T-helper 2 cell treated with Interferon-gamma antibody and Interleukin-4, amounts not matched to agents 100 ng/mL and 5 ng/mL, for 36 hours (primary cell): ENCODE data around the gene COLEC11. TPM values are rescaled to one million over a fixed set of nuclear protein-coding genes. Genes with fewer than 3 reads are reported as not detected.
"Not testable (repeated sequence)": the region's sequence is repeated elsewhere in the genome, so short reads cannot be mapped to it uniquely, and the experiment has no call there.

ENCODE experiments used
- intact Hi-C: fragments of 100-400 bp; cut with micrococcal nuclease; formaldehyde crosslinking; loops from one replicate; pipeline ENCODE4 v1.15.1; 2023
- total RNA-seq: library from RNA; stranded (reverse); gene quantifications from 2 replicates; pipeline ENCODE4 v1.2.3, GENCODE V29; 2022

Gene COLEC11
- total RNA-seq, 1 donor from 2014 or later: 0.27 TPM

DNA sequence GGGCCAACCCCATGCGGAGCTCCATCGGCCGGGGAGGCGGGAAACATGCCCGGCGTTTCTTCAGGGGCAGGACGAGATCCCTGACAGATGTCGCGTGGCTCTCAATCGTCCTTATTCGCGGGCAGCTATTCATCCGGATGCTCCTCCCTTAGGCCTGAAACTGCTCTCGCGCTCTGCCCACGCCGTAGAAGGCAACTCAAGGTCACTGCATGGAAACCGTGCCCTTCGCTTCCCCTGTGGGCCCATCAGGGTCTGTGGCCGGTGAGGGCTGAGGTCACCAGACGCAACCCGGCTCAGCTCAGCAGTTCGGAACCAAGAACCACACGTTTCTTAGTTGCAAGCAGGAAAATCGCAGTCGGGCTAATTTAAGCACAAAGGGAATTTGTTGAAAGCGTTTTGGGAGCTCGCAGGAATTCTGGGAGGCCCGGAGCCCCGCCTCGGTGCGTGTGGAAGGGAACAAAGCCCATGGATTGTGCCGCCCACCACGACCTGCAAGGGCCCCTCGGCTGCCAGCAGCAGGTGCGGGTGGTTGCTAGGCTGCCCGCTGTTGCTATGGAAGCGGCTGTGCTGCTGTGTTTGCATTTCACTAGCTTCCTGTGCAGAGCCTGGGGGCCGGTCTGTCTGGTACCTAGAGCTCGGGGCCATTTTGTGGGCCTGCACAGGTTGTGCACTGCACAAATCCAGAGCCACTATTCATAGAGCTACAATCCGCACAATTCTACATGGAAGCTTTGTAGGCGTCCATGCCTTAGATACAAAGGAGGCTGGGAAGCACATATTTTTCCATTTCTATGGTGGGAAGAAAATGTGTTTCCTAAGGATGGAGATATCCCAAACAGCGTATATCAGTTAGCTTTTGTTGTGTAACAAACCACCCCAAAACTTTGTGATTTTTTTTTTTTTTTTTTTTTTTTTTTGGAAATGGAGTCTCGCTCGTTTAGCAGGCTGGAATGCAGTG, 57.1 kb downstream of the COLEC11 start:
- intact Hi-C loops: loop anchor here (1.0 to 5.0 kb wide), 7 partner anchors 45 to 275 kb away; partner anchors contain the start of genes ADI1, EIPR1, RNASEH1 and RPS7

DNA sequence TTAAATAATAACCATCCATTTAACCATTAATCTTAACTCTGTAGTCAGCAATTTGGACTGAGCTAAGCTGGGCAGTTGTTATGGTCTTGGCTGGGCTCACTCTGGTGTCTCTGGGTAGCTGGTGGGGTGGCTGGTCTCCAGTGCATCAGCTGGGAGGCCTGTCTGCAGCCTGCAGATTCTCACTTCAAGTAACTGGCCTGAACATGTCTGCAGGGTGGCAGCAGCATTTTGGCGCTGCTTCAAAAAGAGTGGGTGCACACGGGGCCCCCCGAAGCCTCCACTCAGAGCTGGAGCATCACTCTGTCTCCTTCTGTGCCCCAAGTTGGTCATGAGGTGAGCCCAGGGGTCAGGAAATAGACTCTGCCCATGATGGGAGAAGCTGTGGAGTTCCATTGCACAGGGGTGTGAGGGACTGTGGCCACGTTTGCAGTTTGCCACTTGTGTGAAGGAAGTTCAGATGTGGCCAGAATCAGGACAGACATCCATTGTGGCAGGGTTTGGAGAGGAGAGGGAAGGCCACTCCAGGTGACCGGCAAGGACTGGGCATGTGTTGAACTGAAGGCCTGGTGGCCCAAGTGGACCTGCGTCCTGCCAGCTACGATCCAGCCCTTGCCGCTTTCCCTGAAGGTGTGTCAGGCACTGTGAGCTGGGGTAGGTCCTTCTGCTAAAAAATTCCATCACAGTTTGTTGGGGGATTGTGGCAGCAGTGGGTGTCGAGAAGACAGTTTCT, 58.1 kb downstream of the COLEC11 start:
- intact Hi-C loops: loop anchor here (1.0 to 5.0 kb wide), 2 partner anchors 46 to 134 kb away; partner anchors contain the start of gene ADI1

GRCh38 chr2:3654011-3654410, 59.1 kb downstream of the COLEC11 start:
- intact Hi-C loops: loop anchor here (5.0 kb wide), 1 partner anchor 47 kb away; no protein-coding TSS in a partner anchor

GRCh38 chr2:3654531-3655225, 59.8 kb downstream of the COLEC11 start:
- intact Hi-C loops: loop anchor here (5.0 kb wide), 1 partner anchor 47 kb away; no protein-coding TSS in a partner anchor

- intact Hi-C loops: no loop called here
Measured at GRCh38 chr2:3655871-3656761, 61.2 kb downstream of the COLEC11 start.

GRCh38 chr2:3656762-3657721, 62.1 kb downstream of the COLEC11 start:
- intact Hi-C loops: no loop called here

DNA sequence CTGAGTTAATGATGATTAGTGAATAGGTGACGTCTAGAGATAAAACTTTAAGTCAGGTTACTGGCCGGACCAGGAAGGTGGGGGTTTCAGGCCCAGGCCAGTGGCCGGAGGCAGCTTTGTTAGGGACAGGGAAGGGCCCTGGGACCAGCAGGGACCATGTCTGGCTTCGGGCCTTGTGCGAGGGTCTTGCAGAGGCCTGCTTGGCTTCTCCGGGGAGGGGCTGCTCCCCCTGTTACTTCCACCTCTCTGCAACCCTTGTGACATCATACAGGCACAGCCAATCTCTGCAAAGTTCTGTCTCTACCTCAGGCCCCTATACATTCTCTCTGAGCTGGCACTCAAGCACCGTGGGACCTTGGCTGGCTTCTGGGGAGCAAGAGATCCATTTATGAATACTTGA, 63.0 kb downstream of the COLEC11 start, which contains the start of gene ALLC:
Gene ALLC (plus strand): TSS at position 320 of the 400 bp plus-strand sequence. CDS start 12,958 bp downstream, outside the sequence.
- intact Hi-C loops: no loop called here

DNA sequence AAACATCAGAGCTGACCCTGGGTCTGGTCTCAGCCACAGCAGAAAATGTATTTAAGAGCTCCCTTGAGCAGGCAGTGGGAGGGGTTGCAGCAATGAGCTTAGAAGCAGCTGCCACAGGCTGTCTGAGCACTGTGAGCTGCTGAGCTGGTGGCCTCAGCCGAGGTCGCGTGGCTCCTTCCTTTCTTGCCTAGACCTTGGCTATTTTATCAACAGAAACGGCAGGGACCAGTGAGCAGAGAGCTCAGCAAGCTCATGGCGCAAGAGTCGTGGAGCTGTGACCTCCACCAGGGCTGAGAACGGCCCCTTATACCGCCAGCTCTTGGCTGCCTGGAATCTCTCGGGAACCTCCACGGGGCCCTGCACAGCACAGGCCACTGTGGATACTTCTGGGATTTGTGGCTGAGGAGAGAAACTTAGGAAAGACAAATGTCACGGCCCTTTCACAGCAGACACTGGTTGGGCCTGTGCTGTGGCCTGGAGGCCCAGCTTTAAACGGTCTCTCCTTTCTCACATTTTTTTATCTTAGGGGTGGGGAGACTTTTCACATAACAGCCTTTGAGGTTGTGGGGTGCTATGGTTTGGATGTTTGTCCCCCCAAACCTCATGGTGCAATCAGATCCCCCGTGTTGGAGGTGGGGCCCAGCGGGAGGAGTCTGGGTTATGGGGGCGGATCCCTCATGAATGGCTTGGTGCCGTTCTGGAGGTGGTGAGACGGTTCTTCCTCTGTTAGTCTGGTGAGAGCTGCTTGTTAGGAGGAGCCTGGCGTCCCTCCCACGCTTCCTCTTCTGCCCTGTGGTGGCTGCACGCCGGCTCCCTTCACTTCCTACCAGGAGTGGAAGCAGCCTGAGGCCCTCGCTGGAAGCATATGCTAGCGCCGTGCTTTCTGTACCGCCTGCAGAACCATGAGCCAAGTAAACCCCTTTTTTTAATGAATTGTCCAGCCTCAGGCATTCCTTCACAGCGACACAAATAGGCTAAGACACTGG, 64.8 kb downstream of the COLEC11 start:
- intact Hi-C loops: no loop called here

DNA sequence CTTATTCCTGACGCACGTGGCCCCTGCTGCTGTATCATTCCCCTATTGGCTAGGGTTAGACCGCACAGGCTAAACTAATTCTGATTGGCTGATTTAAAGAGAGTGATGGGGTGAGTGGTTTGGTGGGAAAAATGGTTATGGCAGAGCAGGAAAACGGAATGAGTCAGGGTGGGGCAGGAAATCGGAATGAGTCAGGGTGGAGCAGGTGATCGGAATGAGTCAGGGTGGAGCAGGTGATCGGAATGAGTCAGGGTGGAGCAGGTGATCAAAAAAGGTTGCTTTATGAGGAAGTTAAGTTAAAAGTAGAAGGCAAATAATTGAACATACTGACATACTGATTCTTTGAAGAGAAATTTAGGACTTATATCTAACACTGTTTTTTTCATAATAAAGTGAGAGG, 65.7 kb downstream of the COLEC11 start:
- intact Hi-C loops: not testable (repeated sequence)

- intact Hi-C loops: no loop called here
Measured at GRCh38 chr2:3661149-3661660, 66.3 kb downstream of the COLEC11 start.

DNA sequence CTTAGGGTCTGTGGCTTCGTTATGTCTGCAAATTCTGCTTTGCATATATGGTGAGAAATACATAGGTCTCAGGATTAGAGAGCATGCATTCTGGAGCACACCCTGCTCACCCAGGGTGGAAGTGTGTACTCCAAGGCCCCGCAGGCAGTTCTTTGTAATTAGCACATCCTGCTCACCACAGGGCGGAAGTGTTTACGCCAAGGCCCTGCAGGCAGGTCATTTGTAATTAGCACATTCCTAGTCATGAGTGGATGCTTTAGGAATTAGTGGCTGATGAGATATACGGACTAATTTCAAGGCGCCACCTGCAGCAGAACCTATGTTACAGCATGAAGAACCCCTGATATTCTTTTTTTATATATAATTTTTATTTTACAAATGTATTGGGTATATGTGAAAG, 67.3 kb downstream of the COLEC11 start:
- intact Hi-C loops: no loop called here

DNA sequence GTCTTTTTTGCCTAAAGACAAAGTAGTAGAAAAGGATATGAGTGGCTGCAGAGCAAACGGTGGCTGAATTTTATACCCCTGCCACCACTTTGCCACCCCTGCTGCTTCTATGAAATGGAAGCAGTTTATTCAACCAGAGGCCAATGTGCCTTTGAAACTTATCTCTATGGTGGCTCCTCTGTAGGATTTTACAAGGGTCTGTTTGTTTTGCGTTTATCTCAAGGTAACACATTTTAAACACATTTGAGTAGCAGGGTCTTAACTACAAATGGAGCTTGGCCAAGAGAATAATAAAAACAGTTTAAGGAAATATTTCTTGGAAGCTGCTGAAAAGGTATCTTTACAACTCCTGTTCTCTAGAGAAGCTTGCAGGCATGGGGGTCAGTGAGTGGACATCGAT, 69.2 kb downstream of the COLEC11 start:
- intact Hi-C loops: no loop called here

- intact Hi-C loops: no loop called here
Measured at GRCh38 chr2:3664925-3665324, 70.0 kb downstream of the COLEC11 start.

GRCh38 chr2:3665886-3666612, 71.1 kb downstream of the COLEC11 start:
- intact Hi-C loops: no loop called here

DNA sequence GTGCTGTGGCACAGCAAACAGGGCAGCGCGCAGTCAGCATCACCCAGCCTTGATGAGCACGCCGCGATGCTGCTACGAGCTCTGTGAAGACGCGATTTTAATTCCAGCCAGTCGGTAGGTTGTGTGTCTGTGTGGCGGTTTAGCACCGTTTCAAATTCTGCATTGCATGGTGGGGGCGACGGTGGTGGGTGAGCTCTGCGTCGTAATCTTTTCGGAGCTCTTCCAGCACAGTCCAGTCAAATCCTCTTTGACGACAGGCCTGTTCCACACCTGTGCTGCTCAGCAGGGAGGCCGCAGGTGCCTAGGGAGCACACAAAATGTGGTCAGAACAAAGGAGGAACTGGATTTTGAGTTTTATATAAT, 71.7 kb downstream of the COLEC11 start:
- intact Hi-C loops: no loop called here

DNA sequence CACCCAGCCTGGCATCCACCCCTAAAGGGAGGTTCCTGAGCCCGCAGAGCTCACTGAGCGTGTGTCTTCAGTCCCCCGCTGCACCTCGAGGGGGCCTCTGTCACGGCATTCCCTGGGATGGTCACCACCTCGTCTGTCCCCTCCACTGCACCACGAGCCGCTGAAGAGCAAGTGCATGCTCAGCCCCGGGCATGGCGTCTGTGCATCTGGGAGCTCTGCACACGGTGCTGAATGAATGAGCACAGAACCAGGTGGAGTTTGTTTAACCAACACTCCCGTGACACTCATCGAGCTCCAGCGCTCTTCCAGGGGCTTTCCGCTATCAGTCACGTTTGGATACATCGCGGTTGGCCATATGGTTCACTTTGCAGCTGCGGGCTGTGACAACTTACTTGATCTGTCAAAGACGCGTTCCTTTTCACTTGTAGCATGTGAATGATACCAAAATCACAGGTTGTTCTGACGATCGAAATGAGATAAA, 72.3 kb downstream of the COLEC11 start:
- intact Hi-C loops: no loop called here

DNA sequence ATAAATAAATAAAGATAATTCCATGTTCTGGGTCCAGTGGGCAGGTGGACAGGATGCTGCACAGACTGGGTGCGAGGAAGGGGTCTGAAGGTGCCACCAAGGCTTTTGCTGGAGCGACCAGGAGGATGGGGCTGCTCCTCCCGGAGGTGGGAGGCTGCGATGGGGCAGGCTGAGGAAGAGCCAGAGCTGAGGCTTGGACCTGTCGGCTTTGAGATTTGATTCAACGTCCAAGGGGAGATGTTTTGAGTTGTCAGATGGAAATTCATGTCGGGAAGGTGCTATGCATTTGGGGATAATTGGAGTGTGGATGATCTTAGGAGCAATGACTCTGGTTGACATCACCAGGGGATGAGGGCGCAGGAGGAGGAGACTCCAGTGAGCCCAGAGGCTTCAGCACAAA, 74.7 kb downstream of the COLEC11 start:
- intact Hi-C loops: no loop called here
